Stimulated activated CD4-positive, alpha-beta T cell treated with anti-CD3 and anti-CD28 coated beads, Interleukin-15, amount 100 ng/mL, for 1 hour (primary cell): ENCODE measurements around the gene RHOF.

Experiments used
- DNase-seq, 2 donors: peaks; one replicate each; pipeline ENCODE4 v3.0.0-alpha.2; 2020; ENCODE audit warnings: low read depth in 1 of 2, low spot score in 1 of 2

Gene RHOF

DNA sequence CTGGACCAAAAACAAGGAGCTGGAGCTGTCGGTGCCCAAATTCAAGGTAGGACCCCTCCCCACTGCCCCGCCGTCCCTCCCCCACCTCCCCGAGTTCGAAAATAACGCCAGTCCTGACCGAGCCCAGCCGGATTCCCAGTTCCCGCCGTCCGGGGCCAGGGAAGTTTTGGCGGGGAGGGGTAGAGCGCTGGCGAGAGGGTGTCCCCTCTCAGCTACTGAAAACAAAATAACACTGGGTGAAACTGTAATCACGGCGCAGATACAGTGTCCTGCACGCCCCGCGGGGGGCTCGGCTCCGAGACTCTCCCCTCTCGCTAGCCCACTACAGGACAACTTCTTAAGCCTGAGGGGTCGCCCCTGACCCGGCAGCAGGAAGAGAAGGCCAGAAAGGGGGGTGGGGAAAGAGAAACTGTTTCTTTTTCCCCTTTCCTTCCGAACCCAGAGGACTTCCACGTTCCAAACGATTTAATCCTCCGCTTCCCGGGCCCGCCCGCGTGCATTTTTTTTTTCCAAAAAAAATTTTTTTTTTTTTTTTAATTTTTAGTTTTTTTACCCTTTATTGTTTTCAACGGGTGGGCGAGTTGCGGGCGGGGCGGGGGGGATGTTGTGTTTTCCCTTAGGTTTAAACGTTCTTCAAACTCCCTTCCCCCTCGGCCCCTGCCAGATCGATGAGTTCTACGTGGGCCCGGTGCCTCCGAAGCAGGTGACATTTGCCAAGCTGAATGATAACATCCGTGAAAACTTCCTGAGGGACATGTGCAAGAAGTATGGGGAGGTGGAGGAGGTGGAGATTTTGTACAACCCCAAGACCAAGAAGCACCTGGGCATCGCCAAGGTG lies 11.9 kb upstream of the RHOF start:
- no peak for DNase-seq

DNA sequence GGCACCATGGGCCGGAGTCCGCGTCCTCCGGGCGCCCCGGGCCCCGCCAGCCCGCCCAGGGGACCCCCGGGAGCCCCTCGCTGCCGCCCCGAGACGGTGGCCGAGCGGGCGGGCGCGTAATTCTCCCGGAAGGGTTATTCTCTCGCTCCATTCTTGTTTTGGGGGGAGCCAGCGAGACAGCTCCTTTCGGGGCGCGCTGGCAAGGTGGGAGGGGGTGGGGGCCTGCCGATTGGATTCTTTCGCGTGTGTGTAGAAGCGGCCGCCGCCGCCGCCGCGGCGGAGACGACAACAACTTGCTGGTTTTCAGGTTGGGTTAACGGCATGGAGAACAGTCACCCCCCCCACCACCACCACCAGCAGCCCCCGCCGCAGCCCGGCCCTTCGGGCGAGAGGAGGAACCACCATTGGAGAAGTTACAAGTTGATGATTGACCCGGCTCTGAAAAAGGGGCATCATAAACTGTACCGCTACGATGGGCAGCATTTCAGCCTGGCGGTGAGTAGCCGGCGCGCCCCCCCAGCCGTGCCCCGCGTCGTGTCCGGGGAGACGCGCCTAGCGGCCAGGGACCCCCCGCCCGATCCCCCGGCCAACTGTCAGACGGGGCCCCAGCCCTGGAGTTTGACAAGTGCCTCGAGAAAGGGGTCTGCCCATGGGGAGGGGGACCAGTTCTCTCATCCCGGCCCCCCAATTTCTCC lies 11.1 kb upstream of the RHOF start:
- DNase-seq: peak in 1 of 2 donors; percentile 40

GRCh38 chr12:121803861-121804416 lies 10.5 kb upstream of the RHOF start, which contains the start of gene SETD1B:
Gene SETD1B (plus strand): TSS chr12:121804009. CDS start chr12:121804738, 729 bp downstream.
- DNase-seq: peak in 1 of 2 donors; percentile 42

DNA sequence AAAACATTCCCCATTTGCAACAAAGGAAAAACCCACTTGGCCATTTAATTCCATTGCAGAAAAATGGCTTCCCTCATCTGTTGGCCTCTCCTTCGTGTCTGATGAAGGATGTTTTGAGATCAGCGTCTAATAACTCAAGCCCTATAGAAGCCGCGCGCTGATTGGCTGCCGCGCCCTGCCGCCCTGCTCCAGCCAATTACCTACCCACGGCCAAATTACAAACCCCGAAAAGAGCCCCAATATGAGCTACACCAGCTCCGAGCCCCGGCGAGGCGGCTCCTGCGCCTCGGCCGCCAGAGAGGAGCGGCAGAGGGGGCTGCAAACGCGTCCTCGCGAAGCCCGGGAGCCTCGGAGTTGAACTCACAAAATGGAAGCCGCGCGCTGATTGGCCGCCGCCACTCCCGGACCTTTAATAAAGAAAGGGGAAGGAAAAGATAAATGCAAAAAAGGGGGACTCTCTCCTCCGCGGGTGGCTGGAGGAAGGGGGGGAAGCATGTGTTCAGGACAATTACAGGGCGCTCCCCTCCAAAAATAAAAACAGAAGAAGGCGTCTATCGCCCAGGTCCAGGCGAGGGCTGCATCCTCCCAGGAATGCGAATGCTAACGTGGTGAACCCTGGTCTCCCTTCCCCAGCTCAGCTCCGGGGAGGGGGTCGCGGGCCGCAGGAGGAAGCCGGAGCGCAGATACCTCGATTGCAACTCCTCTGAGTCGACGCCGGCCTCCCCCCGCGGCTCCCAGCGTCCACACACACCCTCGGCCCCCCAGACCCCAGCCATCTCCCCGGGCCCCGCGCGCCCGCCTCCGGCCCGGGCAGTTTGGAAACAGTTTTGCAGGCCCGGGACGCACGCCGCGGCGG lies 9.6 kb upstream of the RHOF start:
- peak; percentile 76 to 80 for DNase-seq

DNA sequence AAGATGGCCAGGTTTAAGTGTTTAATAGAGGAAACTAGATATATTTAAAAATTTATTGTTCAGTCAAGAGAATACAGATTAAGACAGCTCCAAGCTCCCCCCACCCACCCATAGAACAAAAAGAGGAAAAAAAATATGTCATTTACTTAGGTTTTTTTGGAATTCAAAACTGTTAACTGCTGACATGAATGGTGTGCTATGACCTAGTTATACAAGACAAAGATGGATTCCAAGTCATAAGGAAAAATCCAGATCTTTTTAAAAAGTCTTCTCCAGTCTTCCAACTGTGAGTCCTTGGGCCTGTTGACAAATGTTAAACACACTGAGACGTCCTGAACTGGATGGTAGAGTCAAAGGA lies 9.0 kb upstream of the RHOF start:
- no peak for DNase-seq

- no peak for DNase-seq
Observed at GRCh38 chr12:121801595-121802484, 8.4 kb upstream of the RHOF start.

DNA sequence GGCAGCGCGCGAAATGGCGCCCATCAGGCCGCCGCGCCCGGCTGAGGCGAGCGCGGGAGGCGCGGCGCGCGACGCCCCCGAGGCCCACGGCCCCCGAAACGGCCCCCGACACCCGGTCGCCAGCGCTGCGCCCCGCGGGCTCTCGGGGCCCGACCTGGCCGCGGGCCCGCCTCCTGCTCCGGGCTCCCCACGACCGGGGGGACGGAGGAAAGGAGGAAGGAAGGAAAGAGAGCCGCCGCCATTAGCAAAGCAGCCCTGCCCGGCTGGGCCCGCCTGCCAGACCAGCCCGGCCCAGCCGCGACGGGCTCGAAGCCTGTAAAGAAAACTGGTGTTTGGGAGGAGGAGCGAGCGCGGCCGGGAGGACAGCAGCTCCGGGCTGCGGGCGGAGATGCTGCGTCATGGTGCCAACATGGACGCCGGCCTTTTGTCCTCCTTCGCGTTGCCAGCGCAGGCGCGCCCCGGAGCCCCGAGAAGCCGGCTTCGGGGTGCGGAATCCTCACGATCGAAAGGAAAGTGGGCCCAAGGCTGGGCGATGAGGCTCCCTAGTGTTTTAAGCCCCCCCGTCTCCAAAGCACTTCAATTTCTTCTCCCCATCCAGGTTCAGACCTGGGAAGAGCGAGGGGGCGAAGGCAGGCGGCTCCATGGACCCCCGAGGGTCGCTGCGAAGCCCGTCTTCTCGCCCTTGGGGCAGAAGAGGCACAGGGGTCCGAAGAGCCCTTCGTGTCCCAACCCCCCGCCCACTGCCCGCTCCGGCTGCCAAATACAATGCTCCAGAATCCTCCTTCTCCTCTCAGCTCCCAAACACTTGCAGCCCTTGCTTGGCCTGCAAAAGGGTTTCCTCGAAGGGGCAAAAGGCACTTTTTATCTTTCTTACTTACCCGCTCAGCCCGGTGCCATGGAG lies 7.5 kb upstream of the RHOF start:
- no peak for DNase-seq

GRCh38 chr12:121799842-121800693 lies 6.6 kb upstream of the RHOF start:
- DNase-seq: peak; percentile 60 to 81

DNA sequence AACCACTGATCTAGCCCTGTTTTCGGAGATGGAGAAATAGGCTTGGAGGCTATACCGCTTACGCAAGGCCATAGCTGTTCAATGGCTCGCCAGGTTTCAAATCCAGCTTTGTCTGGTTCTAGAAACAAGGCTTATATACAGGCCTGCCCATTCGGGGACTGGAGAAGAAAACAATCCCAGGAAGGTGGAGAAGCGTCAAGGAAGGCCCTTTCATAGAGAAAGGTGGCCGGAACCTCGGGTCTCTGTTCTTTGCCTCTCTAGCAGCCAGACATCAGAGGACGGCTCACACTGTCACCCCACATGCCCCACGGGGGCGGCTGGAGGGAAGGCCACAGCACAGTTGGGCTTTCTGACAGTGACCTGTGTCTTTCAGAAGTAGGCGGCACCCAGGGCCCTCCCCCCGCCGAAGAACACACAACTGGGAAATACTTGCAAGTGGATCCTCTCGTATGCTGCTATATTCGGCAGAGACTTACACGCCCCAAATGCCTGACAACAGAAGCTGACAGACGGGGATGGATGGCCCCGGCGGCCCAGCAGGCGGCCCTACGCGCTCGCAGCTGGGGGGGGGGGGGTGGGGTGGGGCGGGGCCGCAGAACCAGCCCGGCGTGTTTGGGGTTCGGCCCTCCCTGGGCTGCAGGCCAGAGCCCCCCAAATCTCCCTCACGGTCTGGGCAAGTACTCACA lies 5.8 kb upstream of the RHOF start:
- no peak for DNase-seq

DNA sequence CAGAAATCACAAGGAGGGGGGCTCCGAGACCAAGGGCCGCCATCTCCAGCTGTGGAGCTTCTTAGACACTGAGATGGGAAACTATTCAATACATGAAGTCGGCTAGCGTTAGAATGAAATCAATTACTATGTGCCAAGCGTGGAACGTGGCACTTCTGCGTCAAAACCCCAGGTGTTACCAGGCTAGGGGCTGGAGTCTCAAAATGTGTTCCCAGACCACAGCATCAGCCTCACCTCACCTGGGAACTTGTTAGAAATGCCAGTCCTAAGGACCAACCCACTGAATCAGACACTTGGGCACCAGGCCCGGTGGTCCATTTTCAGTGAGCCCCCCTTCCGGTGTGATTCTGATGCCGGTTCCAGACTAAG lies 5.3 kb upstream of the RHOF start:
- no peak for DNase-seq

- no peak for DNase-seq
Observed at GRCh38 chr12:121797937-121798786, 4.7 kb upstream of the RHOF start.

- DNase-seq: no peak
Observed at GRCh38 chr12:121796855-121797751, 3.6 kb upstream of the RHOF start.

DNA sequence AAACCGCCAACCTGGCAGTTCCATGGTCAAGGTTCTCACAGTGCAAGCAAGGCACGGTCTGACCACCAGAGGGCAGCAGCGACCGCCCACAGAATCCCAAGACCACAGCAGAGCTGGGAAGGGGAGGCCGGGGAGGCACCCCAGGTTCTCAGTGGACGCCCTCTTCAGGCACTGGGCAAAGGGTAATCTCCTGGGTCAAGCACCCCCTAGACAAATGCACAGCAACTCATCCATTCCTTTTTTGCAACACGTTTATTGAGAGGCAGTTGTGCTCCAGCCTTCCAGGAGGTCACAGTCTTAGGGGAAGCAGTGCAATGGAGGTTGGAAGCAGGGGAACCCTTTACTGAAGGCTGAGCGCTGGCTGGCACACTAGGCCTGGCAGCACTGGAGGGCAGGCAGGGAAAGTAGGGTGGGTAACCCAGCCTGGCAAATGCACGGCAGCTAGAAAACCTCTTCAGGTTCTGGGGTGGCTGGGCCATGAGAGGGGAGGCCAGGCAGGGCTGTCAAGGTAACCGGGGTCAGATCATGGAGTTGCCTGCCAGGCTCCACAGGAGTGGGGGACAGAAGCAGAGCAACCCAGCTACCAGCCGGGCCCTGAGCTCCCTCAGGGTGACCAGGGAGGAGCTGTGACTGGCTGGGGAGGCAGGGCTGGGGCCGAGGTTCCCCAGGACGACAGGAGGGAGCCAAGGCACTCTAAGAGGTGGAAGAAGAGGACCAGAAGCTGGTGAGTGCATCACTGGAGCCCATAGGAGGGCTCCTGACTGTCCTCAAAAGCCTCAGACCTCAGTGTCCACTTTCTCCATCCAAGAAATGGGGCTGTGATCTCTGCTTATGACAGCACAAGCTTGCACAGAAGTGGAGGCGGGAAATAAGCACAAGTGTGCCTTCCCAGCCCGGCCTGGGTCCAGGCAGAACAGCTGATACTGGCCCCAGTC lies 1.8 kb upstream of the RHOF start:
- peak; percentile 74 to 77 for DNase-seq

DNA sequence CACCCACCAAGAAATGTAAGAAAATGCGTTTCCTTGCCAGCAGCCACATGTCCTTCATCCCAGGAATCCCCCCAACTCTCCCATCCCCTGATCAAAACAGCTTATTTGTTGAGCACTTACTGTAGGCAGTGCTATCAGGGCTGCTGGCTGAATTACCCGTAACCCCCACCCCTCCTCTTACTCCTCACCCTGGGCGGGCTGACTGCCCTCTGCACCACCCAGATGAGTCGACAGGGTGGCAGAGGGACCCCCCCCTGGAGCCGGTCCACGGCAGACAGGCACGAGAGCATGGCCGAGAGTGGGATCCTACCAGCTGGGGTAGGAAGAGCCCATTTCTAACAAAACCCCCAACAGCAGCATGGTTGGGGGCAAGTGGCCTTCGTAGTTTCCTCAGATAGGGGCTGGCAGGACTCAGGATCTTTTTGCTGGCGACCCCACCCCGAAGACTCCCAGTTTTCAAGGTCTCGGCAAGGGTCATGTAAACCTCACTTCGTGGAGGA lies 1.1 kb upstream of the RHOF start:
- DNase-seq: no peak
